ENCODE measurements around the gene DCP1B. TPM values are rescaled to one million over a fixed set of nuclear protein-coding genes. Genes with fewer than 3 reads are reported as not detected.

Gene DCP1B
- total and polyA plus RNA-seq, 2 of the 4 experiments (the other 2 are of a cell fraction) = 13.3 to 19.7 TPM

- no peak overlapping the region for H3K4ac ChIP-seq (ENCODE audit: low read depth, low read length)
- no peaks in the 10 kb centered on the region for H3K9me3 ChIP-seq (ENCODE audit: control insufficient read depth, insufficient read depth, low read length)
- H4K20me1 ChIP-seq (ENCODE audit: insufficient read depth, low read length) = peaks cover 2% of the 10 kb centered on the region; the same call in 1 of the 2 replicates
- no peak overlapping the region for H4K8ac ChIP-seq (ENCODE audit: low read depth in 2 of 2, low read length in 2 of 2)
- peaks cover 2% of the 10 kb centered on the region; the same call in 1 of the 2 replicates for H3K9me1 ChIP-seq (ENCODE audit: insufficient read depth, low read length)
- H3K9ac ChIP-seq (ENCODE audit: low read depth, low read length) = no peak overlapping the region
- no peak overlapping the region for H4K91ac ChIP-seq (ENCODE audit: insufficient read depth, low read depth, low read length)
- no peak overlapping the region for H2BK5ac ChIP-seq (ENCODE audit: low read depth, low read length, poor library complexity, severe bottlenecking)
- H3K4me1 ChIP-seq (ENCODE audit: control insufficient read depth, insufficient read depth, low read length) = peaks cover 12% of the 10 kb centered on the region
- intact Hi-C loops (cut with micrococcal nuclease) (no loop called here), in situ Hi-C loops (cut with MboI; ENCODE audit: low sequenced_read_pairs) (loop anchor here (5.0 kb wide), 2 partner anchors 147 to 292 kb away; no protein-coding TSS in a partner anchor), dilution Hi-C loops (cut with HindIII; ENCODE audit: low sequenced_read_pairs, unreplicated experiment) (no loop called here)
- DNase-seq (no peak), ATAC-seq (ENCODE audit: low read depth) (no peak)
- H3K4me3 ChIP-seq (ENCODE audit: insufficient read depth, low read depth, low read length) = no peak overlapping the region
- no peak overlapping the region for H2BK20ac ChIP-seq (ENCODE audit: low read depth, low read length)
- no CpG with 5 or more reads among the region's 10 CpGs for WGBS, 2 experiments (ENCODE audit: extremely low coverage in 2 of 2, insufficient read length in 1 of 2)
- H3K36me3 ChIP-seq (ENCODE audit: control insufficient read depth, insufficient read depth, low read length) = peaks cover 12% of the 10 kb centered on the region
- H3K4me2 ChIP-seq (ENCODE audit: low read depth, low read length) = no peak overlapping the region
- no peak overlapping the region for H3K14ac ChIP-seq (replicated peaks; ENCODE audit: low read depth, low read length)
- no peak overlapping the region for H2BK120ac ChIP-seq (ENCODE audit: low read depth, low read length)
- ChIA-PET CTCF (interaction anchor here (0.6 to 1.7 kb wide), 16 partner anchors 12 to 643 kb away, joined by 3 to 16 read pairs (median 4); no protein-coding TSS in a partner anchor), POLR2A (ENCODE audit: unreplicated experiment) (no interaction called here)
- no peak overlapping the region for H3K23ac ChIP-seq (ENCODE audit: low read depth, low read length)
- H2AK5ac ChIP-seq (ENCODE audit: low read depth, low read length) = no peak overlapping the region
- no peak overlapping the region for H3K27ac ChIP-seq (ENCODE audit: insufficient read depth, low read length)
- H3K79me1 ChIP-seq (ENCODE audit: low read depth in 1 of 2, low read length in 2 of 2) = peaks cover 0 to 3% of the 10 kb centered on the region in 2 experiments; a peak in 1 of 4 replicates
- H2AK9ac ChIP-seq (replicated peaks; ENCODE audit: low read depth, low read length, poor library complexity) = no peak overlapping the region
- no peak overlapping the region for H2BK15ac ChIP-seq (ENCODE audit: low read depth, low read length)
- TF ChIP-seq CTCF (conservative IDR thresholded peaks at IDR 0.05; ENCODE audit: low read depth, low read length) = no peak
- TF ChIP-seq MAZ (IDR thresholded peaks at IDR 0.05; ENCODE audit: borderline replicate concordance, low read depth, low read length) = no peak
- TF ChIP-seq USF2 (IDR thresholded peaks at IDR 0.05; ENCODE audit: low read depth, low read length) = no peak
- TF ChIP-seq RCOR1 (IDR thresholded peaks at IDR 0.05; ENCODE audit: insufficient replicate concordance, low read length) = no peak
- TF ChIP-seq MXI1 (IDR thresholded peaks at IDR 0.05; ENCODE audit: borderline replicate concordance, low read depth, low read length) = no peak
- TF ChIP-seq CEBPB (IDR thresholded peaks at IDR 0.05; ENCODE audit: low read depth, low read length) = no peak
- TF ChIP-seq RFX5 (IDR thresholded peaks at IDR 0.05; ENCODE audit: low read depth, low read length) = no peak
- no peak for TF ChIP-seq NFE2L2 (IDR thresholded peaks at IDR 0.05; ENCODE audit: low read depth, low read length)
- no peak for TF ChIP-seq RAD21 (IDR thresholded peaks at IDR 0.05; ENCODE audit: low read length)
- TF ChIP-seq CHD1 (IDR thresholded peaks at IDR 0.05; ENCODE audit: low read depth, low read length) = no peak
- no peak for TF ChIP-seq MAFK (IDR thresholded peaks at IDR 0.05; ENCODE audit: low read depth, low read length)
- no peak for TF ChIP-seq BHLHE40 (IDR thresholded peaks at IDR 0.05; ENCODE audit: low read depth, low read length)
- no peak for TF ChIP-seq POLR2A (IDR thresholded peaks at IDR 0.05; ENCODE audit: low read depth, low read length)
- no peak for TF ChIP-seq SMC3 (IDR thresholded peaks at IDR 0.05; ENCODE audit: low read depth, low read length)
- TF ChIP-seq ELK1 (IDR thresholded peaks at IDR 0.05; ENCODE audit: borderline replicate concordance, low read depth, low read length) = no peak
- TF ChIP-seq FOS (IDR thresholded peaks at IDR 0.05; ENCODE audit: low read depth, low read length) = no peak
- H3K18ac ChIP-seq (ENCODE audit: low read depth, low read length) = no peak overlapping the region
- H2AFZ ChIP-seq (replicated peaks; ENCODE audit: low read length, poor library complexity) = no peak overlapping the region
- BruUV-seq (replicated peaks) = no TSS peak
- no peaks in the 10 kb centered on the region for H3K27me3 ChIP-seq (ENCODE audit: control insufficient read depth, insufficient read depth, low read length)
- H3K56ac ChIP-seq (ENCODE audit: extremely low read depth, insufficient read depth, low read length) = no peak overlapping the region
- H4K5ac ChIP-seq (ENCODE audit: low read depth, low read length) = no peak overlapping the region
Measured at GRCh38 chr12:1939331-1939730, 64.9 kb downstream of the DCP1B start.
